ENCODE data around the gene EYS. TPM values are rescaled to one million over a fixed set of nuclear protein-coding genes. Genes with fewer than 3 reads are reported as not detected.
"Not testable (repeated sequence)": the region's sequence is repeated elsewhere in the genome, so short reads cannot be mapped to it uniquely, and the experiment has no call there.

EYS gene
- total RNA-seq, 2 donors from 2014 or later: not detected

DNA sequence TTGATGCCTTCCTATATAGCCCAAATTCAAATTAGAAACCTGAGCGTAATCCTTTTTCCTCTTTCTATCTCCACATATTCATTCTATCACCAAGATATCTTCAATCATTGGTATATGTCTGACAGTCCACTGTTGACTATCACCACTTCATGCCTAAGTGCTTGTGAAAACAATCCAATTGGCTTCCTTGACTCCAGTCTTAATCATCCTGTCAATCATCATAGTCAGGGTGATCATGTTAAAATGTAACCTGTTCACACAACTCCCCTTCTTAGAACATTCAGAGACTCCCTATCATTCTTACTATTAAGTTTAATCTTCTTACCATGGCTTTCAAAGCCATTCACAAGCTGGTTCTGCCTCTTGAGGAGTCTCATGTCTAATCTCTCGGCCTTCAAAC, 1454.8 kb downstream of the EYS start:
- Histone ChIP-seq H3K9me3 (no peaks in the 10 kb centered on the region), H3K27ac (no peak overlapping the region), H3K27me3 (replicated peaks; ENCODE audit: insufficient read depth) (no peaks in the 10 kb centered on the region), H3K4me1 (ENCODE audit: control insufficient read depth in 1 of 2, low read depth in 2 of 2) (no peaks in the 10 kb centered on the region), H3K36me3 (no peaks in the 10 kb centered on the region), H3K4me3 (no peak overlapping the region)
- DNase-seq (ENCODE audit: low spot score) (no peak), ATAC-seq (ENCODE audit: insufficient number of reproducible peaks, low FRiP score, low read depth) (no peak)
- TF ChIP-seq, protein P1, sequence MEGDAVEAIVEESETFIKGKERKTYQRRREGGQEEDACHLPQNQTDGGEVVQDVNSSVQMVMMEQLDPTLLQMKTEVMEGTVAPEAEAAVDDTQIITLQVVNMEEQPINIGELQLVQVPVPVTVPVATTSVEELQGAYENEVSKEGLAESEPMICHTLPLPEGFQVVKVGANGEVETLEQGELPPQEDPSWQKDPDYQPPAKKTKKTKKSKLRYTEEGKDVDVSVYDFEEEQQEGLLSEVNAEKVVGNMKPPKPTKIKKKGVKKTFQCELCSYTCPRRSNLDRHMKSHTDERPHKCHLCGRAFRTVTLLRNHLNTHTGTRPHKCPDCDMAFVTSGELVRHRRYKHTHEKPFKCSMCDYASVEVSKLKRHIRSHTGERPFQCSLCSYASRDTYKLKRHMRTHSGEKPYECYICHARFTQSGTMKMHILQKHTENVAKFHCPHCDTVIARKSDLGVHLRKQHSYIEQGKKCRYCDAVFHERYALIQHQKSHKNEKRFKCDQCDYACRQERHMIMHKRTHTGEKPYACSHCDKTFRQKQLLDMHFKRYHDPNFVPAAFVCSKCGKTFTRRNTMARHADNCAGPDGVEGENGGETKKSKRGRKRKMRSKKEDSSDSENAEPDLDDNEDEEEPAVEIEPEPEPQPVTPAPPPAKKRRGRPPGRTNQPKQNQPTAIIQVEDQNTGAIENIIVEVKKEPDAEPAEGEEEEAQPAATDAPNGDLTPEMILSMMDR (IDR thresholded peaks at IDR 0.05): no peak

DNA sequence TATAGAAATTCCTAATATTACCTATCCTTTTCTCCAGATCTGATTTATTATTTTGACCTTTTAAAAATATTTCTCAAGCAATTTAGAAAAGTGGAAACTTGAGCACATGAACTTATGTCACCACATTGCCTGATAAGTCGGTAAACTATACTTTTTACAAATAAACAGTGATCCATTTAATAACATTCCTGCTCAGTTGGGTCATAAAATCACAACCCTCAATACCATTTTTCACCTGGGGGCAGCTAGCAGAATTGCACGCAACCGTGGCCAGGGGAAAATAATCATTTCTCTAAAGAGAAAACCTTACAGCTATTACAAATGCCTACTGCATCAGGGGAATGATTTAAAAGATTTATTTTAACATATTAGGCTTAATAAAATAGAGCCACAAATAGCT, 1456.9 kb downstream of the EYS start:
- H3K9me3 ChIP-seq: no peaks in the 10 kb centered on the region

DNA sequence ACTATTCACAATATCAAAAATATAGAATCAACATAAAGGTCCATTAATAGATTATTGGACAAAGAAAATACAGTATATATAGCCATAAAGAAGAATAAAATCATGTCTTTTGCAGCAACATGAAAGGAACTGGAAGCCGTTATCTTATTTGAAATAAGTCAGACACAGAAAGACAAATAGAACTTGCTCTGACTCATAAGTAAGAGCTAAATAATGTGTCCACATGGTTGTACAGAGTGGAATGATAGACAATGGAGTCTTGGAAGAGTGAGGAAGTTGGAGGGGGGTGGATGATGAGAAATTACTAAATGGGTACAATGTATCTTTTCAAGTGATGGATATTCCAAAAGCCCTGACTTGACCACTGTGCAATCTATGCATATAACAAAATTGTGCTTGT, 1457.9 kb downstream of the EYS start:
- ATAC-seq (ENCODE audit: insufficient number of reproducible peaks, low FRiP score, low read depth) (no peak), DNase-seq (ENCODE audit: low spot score) (no peak)

More for the DNA sequence above, 1456.9 kb downstream of the EYS start:
- H3K27me3 ChIP-seq (replicated peaks; ENCODE audit: insufficient read depth): no peaks in the 10 kb centered on the region
- ATAC-seq (ENCODE audit: insufficient number of reproducible peaks, low FRiP score, low read depth) (no peak), DNase-seq (ENCODE audit: low spot score) (no peak)
- no peaks in the 10 kb centered on the region for H3K4me1 ChIP-seq (ENCODE audit: control insufficient read depth in 1 of 2, low read depth in 2 of 2)
- no peak overlapping the region for H3K4me3 ChIP-seq
- no peak overlapping the region for H3K27ac ChIP-seq
- TF ChIP-seq, protein P1 (IDR thresholded peaks at IDR 0.05): no peak
- H3K36me3 ChIP-seq: no peaks in the 10 kb centered on the region

DNA sequence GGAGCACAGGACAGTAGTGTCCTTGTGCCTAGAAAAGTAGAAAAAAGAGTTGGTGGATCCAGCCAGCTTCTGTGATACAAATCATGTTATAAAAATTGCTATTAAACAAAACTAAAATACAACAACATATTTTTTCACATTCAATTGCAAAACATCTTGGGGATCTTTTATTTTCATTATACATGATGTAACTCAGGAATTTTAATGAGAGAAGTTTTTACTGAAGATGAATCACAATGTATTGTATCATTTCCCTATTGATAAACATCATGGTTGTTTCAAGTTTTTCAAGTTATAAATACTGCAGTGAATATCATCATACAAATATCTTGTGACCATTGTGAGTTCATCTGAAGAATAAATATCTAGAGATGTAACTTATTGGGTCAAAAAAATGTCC, 1463.4 kb downstream of the EYS start:
- Histone ChIP-seq H3K9me3 (no peaks in the 10 kb centered on the region), H3K36me3 (no peaks in the 10 kb centered on the region), H3K27ac (no peak overlapping the region), H3K4me3 (no peak overlapping the region), H3K4me1 (ENCODE audit: control insufficient read depth in 1 of 2, low read depth in 2 of 2) (no peaks in the 10 kb centered on the region), H3K27me3 (replicated peaks; ENCODE audit: insufficient read depth) (no peaks in the 10 kb centered on the region)
- ATAC-seq (ENCODE audit: insufficient number of reproducible peaks, low FRiP score, low read depth): no peak
- no peak for DNase-seq (ENCODE audit: low spot score)
- TF ChIP-seq, protein P1 (IDR thresholded peaks at IDR 0.05): no peak

More for the DNA sequence above, 1457.9 kb downstream of the EYS start:
- H3K4me3 ChIP-seq: no peak overlapping the region
- H3K36me3 ChIP-seq: no peaks in the 10 kb centered on the region
- H3K27ac ChIP-seq: no peak overlapping the region
- H3K4me1 ChIP-seq (ENCODE audit: control insufficient read depth in 1 of 2, low read depth in 2 of 2): no peaks in the 10 kb centered on the region
- TF ChIP-seq, protein P1 (IDR thresholded peaks at IDR 0.05): no peak
- H3K27me3 ChIP-seq (replicated peaks; ENCODE audit: insufficient read depth): no peaks in the 10 kb centered on the region
- H3K9me3 ChIP-seq: no peaks in the 10 kb centered on the region

DNA sequence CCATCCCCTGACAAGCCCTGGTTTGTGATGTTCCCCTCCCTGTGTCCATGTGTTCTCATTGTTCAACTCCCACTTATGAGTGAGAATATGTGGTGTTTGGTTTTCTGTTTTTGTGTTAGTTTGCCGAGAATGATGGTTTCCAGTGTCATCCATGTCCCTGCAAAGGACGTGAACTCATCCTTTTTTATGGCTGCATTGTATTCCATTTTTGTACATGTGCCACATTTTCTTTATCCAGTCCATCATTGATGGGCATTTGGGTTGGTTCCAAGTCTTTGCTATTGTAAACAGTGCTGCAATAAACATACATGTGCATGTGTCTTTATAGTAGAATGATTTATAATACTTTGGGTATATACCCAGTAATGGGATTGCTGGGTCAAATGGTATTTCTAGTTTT, 1468.1 kb downstream of the EYS start:
- not testable (repeated sequence) for ATAC-seq (ENCODE audit: insufficient number of reproducible peaks, low FRiP score, low read depth); H3K4me3 ChIP-seq; H3K27ac ChIP-seq; H3K27me3 ChIP-seq (replicated peaks; ENCODE audit: insufficient read depth); H3K9me3 ChIP-seq; H3K36me3 ChIP-seq; H3K4me1 ChIP-seq (ENCODE audit: control insufficient read depth in 1 of 2, low read depth in 2 of 2); DNase-seq (ENCODE audit: low spot score)

DNA sequence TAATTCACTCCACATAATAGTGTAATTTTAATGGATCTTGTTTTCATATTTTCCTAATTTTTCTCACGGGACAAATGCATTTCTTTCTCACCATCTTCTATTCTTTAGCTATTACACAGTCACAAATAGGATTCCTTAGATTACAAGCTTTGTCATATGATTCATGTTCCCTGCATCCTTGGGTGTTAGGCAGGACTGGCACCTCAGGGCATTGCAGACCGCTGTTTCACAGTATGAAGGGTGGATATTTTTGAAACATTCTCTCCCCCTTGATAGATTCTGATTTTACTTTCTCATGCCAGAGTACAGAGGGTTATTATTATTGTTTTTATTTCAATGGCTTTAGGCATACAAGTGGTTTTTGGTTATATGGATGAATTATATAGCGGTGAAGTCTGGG, 1469.0 kb downstream of the EYS start:
- ATAC-seq (ENCODE audit: insufficient number of reproducible peaks, low FRiP score, low read depth): no peak

More for the DNA sequence above, 1469.0 kb downstream of the EYS start:
- Histone ChIP-seq H3K9me3 (no peaks in the 10 kb centered on the region), H3K4me3 (no peak overlapping the region), H3K27ac (no peak overlapping the region), H3K36me3 (no peaks in the 10 kb centered on the region), H3K4me1 (ENCODE audit: control insufficient read depth in 1 of 2, low read depth in 2 of 2) (no peaks in the 10 kb centered on the region), H3K27me3 (replicated peaks; ENCODE audit: insufficient read depth) (no peaks in the 10 kb centered on the region)
- no peak for DNase-seq (ENCODE audit: low spot score)
- TF ChIP-seq, protein P1 (IDR thresholded peaks at IDR 0.05): no peak

Data from thoracic aorta (tissue), 2 donors.